Endodermal cell (in vitro differentiated cells): ENCODE results near the gene SLC9A6. TPM values are rescaled to one million over a fixed set of nuclear protein-coding genes. Genes with fewer than 3 reads are reported as not detected.

ENCODE experiments used
- DNase-seq: peaks from one replicate; pipeline ENCODE4 v3.0.0-alpha.2; 2017
- H3K27ac ChIP-seq: 2 replicates; pipeline ENCODE4 v1.5.1; 2013; ENCODE audit warnings: mild to moderate bottlenecking, low read depth, low read length, moderate library complexity
- H3K27me3 ChIP-seq: 2 replicates; pipeline ENCODE4 v1.6.1; 2013; ENCODE audit warnings: mild to moderate bottlenecking, low read length, moderate library complexity; ENCODE audit not compliant: insufficient read depth, control insufficient read depth, poor library complexity, severe bottlenecking
- H3K36me3 ChIP-seq: 2 replicates; pipeline ENCODE4 v1.7.0; 2013; ENCODE audit warnings: mild to moderate bottlenecking, low read length, moderate library complexity; ENCODE audit not compliant: control insufficient read depth, insufficient read depth
- H3K4me1 ChIP-seq: one replicate; pipeline ENCODE4 v1.7.0; 2013; ENCODE audit warnings: low read length; ENCODE audit not compliant: control insufficient read depth, insufficient read depth
- H3K4me3 ChIP-seq: 2 replicates; pipeline ENCODE4 v1.5.1; 2013; ENCODE audit warnings: mild to moderate bottlenecking, low read length, moderate library complexity
- H3K9ac ChIP-seq: 2 replicates; pipeline ENCODE4 v1.6.1; 2013; ENCODE audit warnings: mild to moderate bottlenecking, low read length, moderate library complexity; ENCODE audit not compliant: poor library complexity, severe bottlenecking; ENCODE audit errors: extremely low read depth
- H3K9me3 ChIP-seq: 2 replicates; pipeline ENCODE4 v1.6.1; 2013; ENCODE audit warnings: mild to moderate bottlenecking, low read length, moderate library complexity; ENCODE audit not compliant: control insufficient read depth
- H3K27ac Mint-ChIP-seq: 2 replicates; pipeline ENCODE4 v1.8.0; 2020; ENCODE audit warnings: mixed read lengths
- H3K27me3 Mint-ChIP-seq: 2 replicates; pipeline ENCODE4 v1.8.0; 2021; ENCODE audit warnings: mild to moderate bottlenecking, mixed read lengths; ENCODE audit not compliant: insufficient read depth
- H3K36me3 Mint-ChIP-seq: 2 replicates; pipeline ENCODE4 v1.8.0; 2020; ENCODE audit warnings: low read depth, mixed read lengths
- H3K4me1 Mint-ChIP-seq: 2 replicates; pipeline ENCODE4 v1.8.0; 2020; ENCODE audit warnings: mixed read lengths
- H3K4me3 Mint-ChIP-seq: 2 replicates; pipeline ENCODE4 v1.8.0; 2020; ENCODE audit warnings: mild to moderate bottlenecking, moderate library complexity, mixed read lengths
- H3K9me3 Mint-ChIP-seq: 2 replicates; pipeline ENCODE4 v1.8.0; 2020; ENCODE audit warnings: mild to moderate bottlenecking, mixed read lengths
- CTCF ChIP-seq: fragments of 200-600 bp; sonication (generic); conservative IDR thresholded peaks from 2 replicates; pipeline ENCODE4 v1.5.0; 2021; ENCODE audit warnings: antibody characterized with exemption, mild to moderate bottlenecking
- WGBS, 2 experiments: methylation state at CpG; one replicate each; pipeline versions ENCODE4 v1.1.5 to v1.1.7; 2013; ENCODE audit warnings: missing lambda C conversion rate in 2 of 2, mixed read lengths in 1 of 2; ENCODE audit not compliant: insufficient coverage in 1 of 2, insufficient read length in 1 of 2; 5-methylcytosine and 5-hydroxymethylcytosine counted together
- total RNA-seq, 2 donors: library from RNA; stranded (reverse); fragmentation: NEBNext Ultra II Directional in 1 of 2; extraction: Animal tissue kit (Norgen Biotek cat#: 25700) in 1 of 2; gene quantifications; 2 replicates in 1 of 2; 3 replicates in 1 of 2; pipeline ENCODE4 v1.2.1, GENCODE V29; 2021

SLC9A6 gene
- total RNA-seq, 2 donors from 2014 or later = 10.2 to 13.6 TPM

- peaks cover 6% of the 10 kb centered on the region for H3K4me1 Mint-ChIP-seq
- peak overlapping the region; percentile 95 for H3K4me3 ChIP-seq
- no peak for DNase-seq
- peak overlapping the region; percentile 98 for H3K27ac Mint-ChIP-seq
- peak overlapping the region; percentile 85 for H3K4me3 Mint-ChIP-seq
- H3K27me3 Mint-ChIP-seq = no peaks in the 10 kb centered on the region
- no peaks in the 10 kb centered on the region for H3K27me3 ChIP-seq
- H3K27ac ChIP-seq = peak overlapping the region; percentile 92
- peaks cover 33% of the 10 kb centered on the region for H3K9me3 Mint-ChIP-seq
- no peaks in the 10 kb centered on the region for H3K36me3 ChIP-seq
- peak overlapping the region; percentile 79 for H3K9ac ChIP-seq
- no peaks in the 10 kb centered on the region for H3K9me3 ChIP-seq
- peaks cover 3% of the 10 kb centered on the region for H3K36me3 Mint-ChIP-seq
- no peaks in the 10 kb centered on the region for H3K4me1 ChIP-seq
- 10 to 16% methylated on average over 4 to 10 of the region's 10 CpGs for WGBS, 2 experiments
- no peak for TF ChIP-seq CTCF
Measured at GRCh38 chrX:135973025-135973547, 12.1 kb upstream of the SLC9A6 start.

- Histone ChIP-seq H3K36me3 (no peaks in the 10 kb centered on the region), H3K27ac (peak within 1 kb of the TSS; percentile 92), H3K9me3 (no peaks in the 10 kb centered on the region), H3K27me3 (no peaks in the 10 kb centered on the region), H3K9ac (peak within 1 kb of the TSS; percentile 79), H3K4me3 (peak within 1 kb of the TSS; percentile 95), H3K4me1 (no peaks in the 10 kb centered on the region)
- TF ChIP-seq CTCF = no peak
- H3K4me3 Mint-ChIP-seq = peak within 1 kb of the TSS; percentile 85
- peaks cover 36% of the 10 kb centered on the region for H3K9me3 Mint-ChIP-seq
- H3K4me1 Mint-ChIP-seq = peaks cover 6% of the 10 kb centered on the region
- 0% methylated on average over 5 to 42 of the region's 65 CpGs for WGBS, 2 experiments
- DNase-seq = peak; percentile 91
- H3K27me3 Mint-ChIP-seq = no peaks in the 10 kb centered on the region
- H3K36me3 Mint-ChIP-seq = peaks cover 3% of the 10 kb centered on the region
- peak within 1 kb of the TSS; percentile 98 for H3K27ac Mint-ChIP-seq
Measured at GRCh38 chrX:135973548-135974278, 11.5 kb upstream of the SLC9A6 start, which contains the start of gene MMGT1. Gene MMGT1, minus strand, starts transcription at chrX:135973988. Its CDS starts 313 bp downstream, at chrX:135973675.

- H3K4me1 Mint-ChIP-seq = peaks cover 6% of the 10 kb centered on the region
- Histone ChIP-seq H3K4me3 (peak overlapping the region; percentile 56), H3K27ac (no peak overlapping the region), H3K4me1 (no peaks in the 10 kb centered on the region), H3K9me3 (no peaks in the 10 kb centered on the region), H3K27me3 (no peaks in the 10 kb centered on the region), H3K36me3 (no peaks in the 10 kb centered on the region), H3K9ac (no peak overlapping the region)
- no peaks in the 10 kb centered on the region for H3K27me3 Mint-ChIP-seq
- H3K9me3 Mint-ChIP-seq = peaks cover 42% of the 10 kb centered on the region
- TF ChIP-seq CTCF = no peak
- H3K27ac Mint-ChIP-seq = peak overlapping the region; percentile 59
- 30% methylated on average over 8 of the region's 32 CpGs; no CpG with 5 or more reads in 1 of the 2 experiments for WGBS, 2 experiments
- DNase-seq = peak; percentile 89
- peaks cover 3% of the 10 kb centered on the region for H3K36me3 Mint-ChIP-seq
- H3K4me3 Mint-ChIP-seq = peak overlapping the region; percentile 50
Measured at GRCh38 chrX:135974279-135974856, 10.9 kb upstream of the SLC9A6 start.
